Measurements from ENCODE around the gene CKB. TPM values are rescaled to one million over a fixed set of nuclear protein-coding genes. Genes with fewer than 3 reads are reported as not detected.

Gene CKB
- total RNA-seq, 1 donor from 2014 or later: 64.7 TPM

DNA sequence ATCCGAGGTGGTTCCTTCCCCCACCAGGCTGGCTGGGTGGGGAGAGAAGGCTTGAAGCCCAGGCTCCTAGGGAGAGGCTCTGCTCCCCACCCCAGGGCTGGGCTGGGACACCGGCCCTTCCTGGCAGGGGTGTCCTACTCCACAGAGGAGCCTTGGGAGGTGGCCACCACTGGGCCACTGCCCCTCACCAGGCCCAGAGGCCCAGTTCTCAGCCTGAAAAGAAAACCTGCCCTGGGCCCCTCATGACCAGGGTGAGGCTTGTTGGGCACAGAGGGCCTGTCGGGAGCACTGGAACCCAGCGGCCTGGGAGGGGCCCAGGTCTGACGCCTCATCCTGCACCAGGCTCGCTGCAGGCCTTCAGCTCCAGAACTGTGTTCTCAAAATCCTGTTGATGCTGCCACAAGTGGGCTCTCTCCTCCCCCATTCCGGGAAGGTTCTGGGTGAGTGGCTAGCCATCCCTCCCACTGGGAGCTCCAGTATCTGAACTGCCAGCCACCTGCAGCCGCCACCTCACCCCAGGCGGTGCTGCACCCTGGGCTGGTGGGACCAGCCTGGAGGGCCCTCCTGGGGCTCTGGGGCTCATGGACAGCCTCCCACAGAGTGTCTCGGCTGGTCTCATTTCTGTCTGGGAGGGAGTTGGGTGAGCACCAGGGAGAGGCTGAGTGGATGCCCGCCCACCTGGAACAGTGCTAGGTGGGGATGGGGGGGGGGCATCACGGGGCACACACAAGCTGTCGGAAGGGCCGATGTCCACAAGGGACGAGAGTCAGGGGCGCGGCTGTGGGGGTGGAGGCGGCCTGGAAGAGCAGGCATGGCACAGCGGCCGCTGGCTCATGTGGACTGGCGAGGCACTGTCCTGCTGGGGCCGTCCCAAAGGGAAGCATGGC, 28.1 kb upstream of the CKB start:
- Histone ChIP-seq H3K36me3 (ENCODE audit: control insufficient read depth in 3 of 3, insufficient read depth in 3 of 3, low read length in 3 of 3) (no peaks in the 10 kb centered on the region), H3K9ac (ENCODE audit: low read depth in 1 of 3, low read length in 3 of 3) (peak overlapping the region; percentile 38 to 77 (median 43)), H3K4me1 (ENCODE audit: control insufficient read depth in 3 of 3, insufficient read depth in 3 of 3, low read length in 3 of 3) (peaks cover 41 to 77% (median 70%) of the 10 kb centered on the region in 3 donors), H3K27me3 (ENCODE audit: control insufficient read depth in 3 of 3, insufficient read depth in 3 of 3, low read length in 3 of 3) (no peaks in the 10 kb centered on the region), H3K4me3 (ENCODE audit: low read length in 3 of 3) (peak overlapping the region in 2 of 3 donors; percentile 28 to 67), H3K27ac (ENCODE audit: low read depth, low read length) (peak overlapping the region; percentile 83), H3K9me3 (ENCODE audit: control insufficient read depth in 3 of 3, low read length in 3 of 3) (no peaks in the 10 kb centered on the region)

- H3K9ac ChIP-seq (ENCODE audit: low read depth in 1 of 3, low read length in 3 of 3): peak overlapping the region in 2 of 3 donors; percentile 40 to 77
- H3K4me1 ChIP-seq (ENCODE audit: control insufficient read depth in 3 of 3, insufficient read depth in 3 of 3, low read length in 3 of 3): peaks cover 41 to 71% (median 66%) of the 10 kb centered on the region in 3 donors
- no peaks in the 10 kb centered on the region for H3K36me3 ChIP-seq (ENCODE audit: control insufficient read depth in 3 of 3, insufficient read depth in 3 of 3, low read length in 3 of 3)
- peak overlapping the region; percentile 83 for H3K27ac ChIP-seq (ENCODE audit: low read depth, low read length)
- H3K4me3 ChIP-seq (ENCODE audit: low read length in 3 of 3): no peak overlapping the region
- no peaks in the 10 kb centered on the region for H3K27me3 ChIP-seq (ENCODE audit: control insufficient read depth in 3 of 3, insufficient read depth in 3 of 3, low read length in 3 of 3)
- no peaks in the 10 kb centered on the region for H3K9me3 ChIP-seq (ENCODE audit: control insufficient read depth in 3 of 3, low read length in 3 of 3)
These were observed 27.0 kb upstream of the CKB start for GRCh38 chr14:103549361-103550311.

DNA sequence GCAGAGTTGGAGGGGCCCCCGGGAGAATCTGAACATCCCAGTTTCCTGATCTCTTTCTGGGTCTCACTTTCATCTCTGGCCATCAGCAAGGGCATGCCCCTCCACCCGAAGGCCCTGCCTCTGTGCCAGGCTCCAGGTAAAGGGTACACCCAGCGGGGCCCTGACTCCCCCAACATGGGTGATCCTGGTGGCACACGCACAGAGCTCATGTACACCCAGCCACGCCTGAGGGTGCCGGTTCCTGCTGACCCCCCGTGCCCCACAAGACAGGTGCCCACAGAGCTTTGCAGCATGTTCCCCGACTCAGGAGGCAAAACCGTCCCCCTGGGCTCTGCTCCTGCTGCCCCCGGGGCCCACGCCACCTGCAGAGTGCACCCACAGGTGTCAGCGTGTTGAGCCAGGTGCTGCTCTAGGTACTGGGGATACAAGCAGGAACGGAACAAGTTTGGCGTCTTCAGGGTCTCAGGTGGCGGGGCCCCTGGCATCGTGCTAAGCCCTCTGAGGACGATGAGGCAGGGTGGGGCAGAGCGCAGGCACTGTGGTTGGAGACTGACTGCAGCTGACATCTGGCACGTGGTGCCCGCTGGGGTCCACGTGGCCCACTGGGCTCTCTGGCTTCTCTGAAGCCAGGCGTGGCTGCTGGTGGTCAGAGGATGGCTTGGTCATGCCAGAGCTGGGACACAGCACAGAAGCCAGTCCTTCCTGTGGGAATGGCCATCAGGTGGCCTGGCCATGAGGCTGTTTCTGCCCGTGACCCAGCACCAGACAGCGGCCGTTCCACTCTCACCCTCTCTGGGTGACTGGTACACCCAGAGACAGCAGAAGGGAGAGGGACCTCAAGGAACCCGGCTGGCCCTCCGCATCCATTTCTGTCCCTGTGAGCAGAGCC, 26.1 kb upstream of the CKB start:
- Histone ChIP-seq H3K9ac (ENCODE audit: low read depth in 1 of 3, low read length in 3 of 3) (peak overlapping the region in 1 of 3 donors; percentile 77), H3K36me3 (ENCODE audit: control insufficient read depth in 3 of 3, insufficient read depth in 3 of 3, low read length in 3 of 3) (no peaks in the 10 kb centered on the region), H3K4me3 (ENCODE audit: low read length in 3 of 3) (no peak overlapping the region), H3K27me3 (ENCODE audit: control insufficient read depth in 3 of 3, insufficient read depth in 3 of 3, low read length in 3 of 3) (peaks cover 0 to 3% (median 0%) of the 10 kb centered on the region in 3 donors), H3K4me1 (ENCODE audit: control insufficient read depth in 3 of 3, insufficient read depth in 3 of 3, low read length in 3 of 3) (peaks cover 46 to 71% (median 66%) of the 10 kb centered on the region in 3 donors), H3K27ac (ENCODE audit: low read depth, low read length) (no peak overlapping the region), H3K9me3 (ENCODE audit: control insufficient read depth in 3 of 3, low read length in 3 of 3) (no peaks in the 10 kb centered on the region)

- Histone ChIP-seq H3K27me3 (ENCODE audit: control insufficient read depth in 3 of 3, insufficient read depth in 3 of 3, low read length in 3 of 3) (peaks cover 0 to 3% (median 0%) of the 10 kb centered on the region in 3 donors), H3K9me3 (ENCODE audit: control insufficient read depth in 3 of 3, low read length in 3 of 3) (no peaks in the 10 kb centered on the region), H3K9ac (ENCODE audit: low read depth in 1 of 3, low read length in 3 of 3) (no peak overlapping the region), H3K4me1 (ENCODE audit: control insufficient read depth in 3 of 3, insufficient read depth in 3 of 3, low read length in 3 of 3) (peaks cover 51 to 71% (median 69%) of the 10 kb centered on the region in 3 donors), H3K4me3 (ENCODE audit: low read length in 3 of 3) (no peak overlapping the region), H3K27ac (ENCODE audit: low read depth, low read length) (no peak overlapping the region), H3K36me3 (ENCODE audit: control insufficient read depth in 3 of 3, insufficient read depth in 3 of 3, low read length in 3 of 3) (no peaks in the 10 kb centered on the region)
These were observed 25.4 kb upstream of the CKB start for GRCh38 chr14:103547941-103548462.

DNA sequence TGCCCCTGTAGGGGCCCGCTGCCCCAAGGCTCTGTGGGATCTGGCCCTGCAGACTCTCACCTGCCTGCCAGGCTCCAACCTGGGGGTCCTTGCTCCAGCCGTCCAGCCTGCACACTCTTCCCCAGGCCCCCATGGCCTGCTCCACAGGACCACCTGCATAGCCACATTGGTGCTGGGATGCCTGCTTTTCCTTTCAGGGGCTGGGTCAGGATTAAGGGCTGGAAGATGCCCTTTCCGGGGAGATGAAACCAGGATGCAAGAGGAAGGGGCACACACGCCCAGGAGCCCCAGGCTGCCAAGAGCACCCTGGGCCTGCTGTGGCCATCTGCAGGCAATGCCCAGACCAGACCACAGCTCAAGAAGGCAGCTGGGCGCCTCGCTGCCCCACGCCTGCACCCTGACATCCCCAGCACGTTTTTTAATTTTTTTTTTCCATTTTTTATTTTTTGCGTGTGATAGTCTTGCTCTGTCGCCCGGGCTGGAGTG, 24.9 kb upstream of the CKB start:
- H3K9ac ChIP-seq (ENCODE audit: low read depth in 1 of 3, low read length in 3 of 3): no peak overlapping the region
- H3K27ac ChIP-seq (ENCODE audit: low read depth, low read length): no peak overlapping the region
- no peaks in the 10 kb centered on the region for H3K9me3 ChIP-seq (ENCODE audit: control insufficient read depth in 3 of 3, low read length in 3 of 3)
- H3K4me1 ChIP-seq (ENCODE audit: control insufficient read depth in 3 of 3, insufficient read depth in 3 of 3, low read length in 3 of 3): peaks cover 51 to 71% (median 69%) of the 10 kb centered on the region in 3 donors
- peaks cover 0 to 3% (median 0%) of the 10 kb centered on the region in 3 donors for H3K27me3 ChIP-seq (ENCODE audit: control insufficient read depth in 3 of 3, insufficient read depth in 3 of 3, low read length in 3 of 3)
- no peaks in the 10 kb centered on the region for H3K36me3 ChIP-seq (ENCODE audit: control insufficient read depth in 3 of 3, insufficient read depth in 3 of 3, low read length in 3 of 3)
- no peak overlapping the region for H3K4me3 ChIP-seq (ENCODE audit: low read length in 3 of 3)

DNA sequence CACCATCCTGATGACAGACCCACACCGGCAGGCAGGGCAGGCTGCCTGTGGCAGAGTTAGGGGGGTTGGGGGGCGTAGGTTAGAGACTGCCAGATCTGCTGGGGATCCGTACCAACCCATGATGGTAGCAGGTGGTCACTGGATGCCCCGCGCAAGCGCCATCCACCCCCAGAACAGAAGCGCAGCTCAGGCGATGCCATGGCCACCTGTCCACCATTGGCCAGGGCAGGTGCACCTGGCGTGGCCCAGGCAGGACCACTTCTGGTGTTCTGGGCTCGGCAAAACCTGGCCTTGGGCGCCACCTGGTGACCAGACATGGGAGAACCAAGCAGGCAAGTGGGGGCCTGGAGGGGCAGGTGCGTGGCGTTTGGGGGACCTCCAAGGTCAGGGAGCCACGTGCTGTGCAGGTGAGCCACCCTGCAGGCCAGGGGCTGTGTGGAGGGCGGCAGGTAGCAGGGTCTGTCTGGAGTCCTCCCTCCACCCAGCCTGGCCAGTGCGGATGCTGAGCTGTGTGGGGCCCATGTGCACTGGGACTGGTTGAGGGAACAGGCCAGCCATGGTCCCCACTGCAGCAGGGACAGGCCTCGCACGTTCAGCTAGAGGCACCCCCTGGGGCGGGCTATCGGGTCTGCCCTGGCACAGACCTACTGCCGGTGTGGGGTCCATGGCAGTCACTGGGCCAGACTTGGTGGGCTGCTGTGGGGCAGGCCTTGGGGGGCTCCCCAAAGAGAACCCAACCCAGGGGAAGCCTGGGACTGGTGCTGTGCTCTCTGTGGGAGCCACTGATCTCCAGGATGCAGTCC, 24.2 kb upstream of the CKB start:
- no peak overlapping the region for H3K27ac ChIP-seq (ENCODE audit: low read depth, low read length)
- H3K9me3 ChIP-seq (ENCODE audit: control insufficient read depth in 3 of 3, low read length in 3 of 3): no peaks in the 10 kb centered on the region
- peaks cover 0 to 3% (median 0%) of the 10 kb centered on the region in 3 donors for H3K27me3 ChIP-seq (ENCODE audit: control insufficient read depth in 3 of 3, insufficient read depth in 3 of 3, low read length in 3 of 3)
- peaks cover 51 to 71% (median 69%) of the 10 kb centered on the region in 3 donors for H3K4me1 ChIP-seq (ENCODE audit: control insufficient read depth in 3 of 3, insufficient read depth in 3 of 3, low read length in 3 of 3)
- no peak overlapping the region for H3K4me3 ChIP-seq (ENCODE audit: low read length in 3 of 3)
- no peaks in the 10 kb centered on the region for H3K36me3 ChIP-seq (ENCODE audit: control insufficient read depth in 3 of 3, insufficient read depth in 3 of 3, low read length in 3 of 3)
- no peak overlapping the region for H3K9ac ChIP-seq (ENCODE audit: low read depth in 1 of 3, low read length in 3 of 3)

- H3K36me3 ChIP-seq (ENCODE audit: control insufficient read depth in 3 of 3, insufficient read depth in 3 of 3, low read length in 3 of 3): no peaks in the 10 kb centered on the region
- H3K27ac ChIP-seq (ENCODE audit: low read depth, low read length): no peak overlapping the region
- peaks cover 0 to 3% (median 0%) of the 10 kb centered on the region in 3 donors for H3K27me3 ChIP-seq (ENCODE audit: control insufficient read depth in 3 of 3, insufficient read depth in 3 of 3, low read length in 3 of 3)
- peaks cover 50 to 71% (median 69%) of the 10 kb centered on the region in 3 donors for H3K4me1 ChIP-seq (ENCODE audit: control insufficient read depth in 3 of 3, insufficient read depth in 3 of 3, low read length in 3 of 3)
- no peaks in the 10 kb centered on the region for H3K9me3 ChIP-seq (ENCODE audit: control insufficient read depth in 3 of 3, low read length in 3 of 3)
- no peak overlapping the region for H3K4me3 ChIP-seq (ENCODE audit: low read length in 3 of 3)
- peak overlapping the region in 1 of 3 donors; percentile 8 for H3K9ac ChIP-seq (ENCODE audit: low read depth in 1 of 3, low read length in 3 of 3)
These were observed 23.5 kb upstream of the CKB start for GRCh38 chr14:103545915-103546651.

- no peak overlapping the region for H3K9ac ChIP-seq (ENCODE audit: low read depth in 1 of 3, low read length in 3 of 3)
- H3K4me3 ChIP-seq (ENCODE audit: low read length in 3 of 3): no peak overlapping the region
- H3K27me3 ChIP-seq (ENCODE audit: control insufficient read depth in 3 of 3, insufficient read depth in 3 of 3, low read length in 3 of 3): peaks cover 0 to 3% (median 0%) of the 10 kb centered on the region in 3 donors
- H3K36me3 ChIP-seq (ENCODE audit: control insufficient read depth in 3 of 3, insufficient read depth in 3 of 3, low read length in 3 of 3): no peaks in the 10 kb centered on the region
- peaks cover 49 to 71% (median 68%) of the 10 kb centered on the region in 3 donors for H3K4me1 ChIP-seq (ENCODE audit: control insufficient read depth in 3 of 3, insufficient read depth in 3 of 3, low read length in 3 of 3)
- no peak overlapping the region for H3K27ac ChIP-seq (ENCODE audit: low read depth, low read length)
- H3K9me3 ChIP-seq (ENCODE audit: control insufficient read depth in 3 of 3, low read length in 3 of 3): no peaks in the 10 kb centered on the region
These were observed 22.7 kb upstream of the CKB start for GRCh38 chr14:103545219-103545914.
